NCI-H1930 (cell line): ENCODE data around the gene CCDC24.

Experiments used
- DNase-seq, 2 experiments: peaks; one replicate each; lab custom pipeline; 2025; lab: John Stamatoyannopoulos, UW

The CCDC24 gene

GRCh38 chr1:44040418-44040817 is 49.0 kb downstream of the CCDC24 start:
- no peak for DNase-seq

- DNase-seq, result no peak
Observed at GRCh38 chr1:44040846-44041245, 49.4 kb downstream of the CCDC24 start.

- DNase-seq, result no peak
Observed at GRCh38 chr1:44043176-44044070, 52.0 kb downstream of the CCDC24 start.

GRCh38 chr1:44044071-44044801 is 52.8 kb downstream of the CCDC24 start:
- no peak for DNase-seq

- DNase-seq, result no peak
Observed at GRCh38 chr1:44045064-44045463, 53.7 kb downstream of the CCDC24 start.
